ENCODE measurements around the gene CCDC122. TPM values are rescaled to one million over a fixed set of nuclear protein-coding genes. Genes with fewer than 3 reads are reported as not detected.

Gene CCDC122
- total and polyA plus RNA-seq, 2 of the 8 experiments (the other 6 are each of a cell fraction or from before 2014, with no cell fraction given): 2.9 to 5.8 TPM

GRCh38 chr13:43786766-43787517 is 92.6 kb downstream of the CCDC122 start, which contains the start of gene ENOX1 (continued):
- no peak for TF ChIP-seq TAF7 (optimal IDR thresholded peaks at IDR 0.05; ENCODE audit: borderline replicate concordance, low read depth, low read length)
